ENCODE measurements around the gene CSRP1. TPM values are rescaled to one million over a fixed set of nuclear protein-coding genes. Genes with fewer than 3 reads are reported as not detected.
A peak's percentile ranks its signal among the peaks of the same experiment; 100 is the strongest.

Gene CSRP1
- total and polyA plus RNA-seq, 2 donors from 2014 or later, result 211 to 236 TPM

DNA sequence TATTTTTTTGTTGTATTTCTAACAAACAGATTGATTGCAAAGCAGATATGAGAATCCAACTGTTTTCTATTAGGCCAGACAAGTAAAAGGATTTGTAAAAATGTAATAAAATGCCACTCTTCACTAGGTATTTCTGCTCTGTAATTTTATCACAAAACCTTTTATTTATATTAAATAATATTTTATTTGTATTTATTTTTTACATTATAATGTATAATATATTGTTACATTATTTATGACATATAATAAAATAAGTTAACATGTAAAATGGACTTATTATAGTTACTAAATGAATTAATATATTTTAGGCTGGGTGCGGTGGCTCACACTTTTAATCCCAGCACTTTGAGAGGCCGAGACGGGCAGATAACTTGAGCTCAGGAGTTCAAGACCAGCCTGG, 72.7 kb downstream of the CSRP1 start:
- Histone ChIP-seq H3K9ac (ENCODE audit: low read length in 3 of 3) (no peak overlapping the region), H3K36me3 (ENCODE audit: control insufficient read depth in 2 of 3, insufficient read depth in 3 of 3, low read length in 3 of 3) (no peaks in the 10 kb centered on the region), H3K27me3 (ENCODE audit: control insufficient read depth, insufficient read depth, low read length) (no peaks in the 10 kb centered on the region), H3K9me3 (ENCODE audit: control insufficient read depth in 2 of 3, insufficient read depth in 1 of 3, low read length in 3 of 3) (no peaks in the 10 kb centered on the region), H3K4me3 (ENCODE audit: low read length in 3 of 3) (no peak overlapping the region), H3K27ac (ENCODE audit: low read depth in 2 of 2, low read length in 2 of 2) (no peak overlapping the region), H3K4me1 (ENCODE audit: control insufficient read depth in 2 of 3, insufficient read depth in 2 of 3, low read depth in 1 of 3, low read length in 3 of 3) (peaks cover 0 to 7% (median 0%) of the 10 kb centered on the region in 3 donors)
- peak; percentile 45 for FAIRE-seq
- TF ChIP-seq CTCF (IDR thresholded peaks at IDR 0.05; ENCODE audit: borderline replicate concordance, extremely low read depth, insufficient read depth), result no peak
- DNase-seq, result no peak
- intact Hi-C loops (cut with DNase I), result no loop called here

GRCh38 chr1:201433609-201434008, 73.3 kb downstream of the CSRP1 start:
- Histone ChIP-seq H3K9ac (ENCODE audit: low read length in 3 of 3) (no peak overlapping the region), H3K36me3 (ENCODE audit: control insufficient read depth in 2 of 3, insufficient read depth in 3 of 3, low read length in 3 of 3) (no peaks in the 10 kb centered on the region), H3K4me1 (ENCODE audit: control insufficient read depth in 2 of 3, insufficient read depth in 2 of 3, low read depth in 1 of 3, low read length in 3 of 3) (peaks cover 0 to 7% (median 0%) of the 10 kb centered on the region in 3 donors), H3K4me3 (ENCODE audit: low read length in 3 of 3) (no peak overlapping the region), H3K27ac (ENCODE audit: low read depth in 2 of 2, low read length in 2 of 2) (no peak overlapping the region), H3K9me3 (ENCODE audit: control insufficient read depth in 2 of 3, insufficient read depth in 1 of 3, low read length in 3 of 3) (no peaks in the 10 kb centered on the region), H3K27me3 (ENCODE audit: control insufficient read depth, insufficient read depth, low read length) (no peaks in the 10 kb centered on the region)
- DNase-seq (no peak), FAIRE-seq (no peak)
- intact Hi-C loops (cut with DNase I), result no loop called here
- TF ChIP-seq CTCF (IDR thresholded peaks at IDR 0.05; ENCODE audit: borderline replicate concordance, extremely low read depth, insufficient read depth), result no peak

Other genes starting within 250 kb of the CSRP1 start
- 0.63 TPM for gene PKP1, start 223.6 kb downstream of the CSRP1 start, total RNA-seq
- 0.47 TPM for gene PKP1, start 223.6 kb downstream of the CSRP1 start, polyA plus RNA-seq (ENCODE audit: insufficient read depth, low read depth, low replicate concordance)
- 2.1 TPM for gene TNNT2, start 129.4 kb downstream of the CSRP1 start, total RNA-seq
- 117 TPM for gene TNNT2, start 129.4 kb downstream of the CSRP1 start, polyA plus RNA-seq (ENCODE audit: insufficient read depth, low read depth, low replicate concordance)
- 72.6 TPM for gene LAD1, start 107.8 kb downstream of the CSRP1 start, total RNA-seq
- 70.7 TPM for gene LAD1, start 107.8 kb downstream of the CSRP1 start, polyA plus RNA-seq (ENCODE audit: insufficient read depth, low read depth, low replicate concordance)
- gene TNNI1, start 85.4 kb downstream of the CSRP1 start, total RNA-seq, result not detected
- gene TNNI1, start 85.4 kb downstream of the CSRP1 start, polyA plus RNA-seq (ENCODE audit: insufficient read depth, low read depth, low replicate concordance), result 17.7 TPM
- 25.6 TPM for gene PHLDA3, start 37.9 kb downstream of the CSRP1 start, total RNA-seq
- gene PHLDA3, start 37.9 kb downstream of the CSRP1 start, polyA plus RNA-seq (ENCODE audit: insufficient read depth, low read depth, low replicate concordance), result 27.3 TPM
- gene NAV1, start 32.0 kb upstream of the CSRP1 start, total RNA-seq, result 23.0 TPM
- gene NAV1, start 32.0 kb upstream of the CSRP1 start, polyA plus RNA-seq (ENCODE audit: insufficient read depth, low read depth, low replicate concordance), result 1.7 TPM